ENCODE measurements around the gene HDDC3.
A peak's percentile ranks its signal among the peaks of the same experiment; 100 is the strongest.

- TF ChIP-seq POLR2A (IDR thresholded peaks at IDR 0.05; ENCODE audit: low read depth, low read length) (peak; percentile 36; the same call in 1 of the 2 replicates), TAF1 (IDR thresholded peaks at IDR 0.05; ENCODE audit: borderline replicate concordance, low read depth, low read length) (no peak), POLR2AphosphoS5 (IDR thresholded peaks at IDR 0.05; ENCODE audit: low read depth, low read length) (no peak)
Observed at GRCh38 chr15:90902040-90902839, 30.1 kb downstream of the HDDC3 start.

Measured in GM12892 (cell line).